Putamen (tissue), 1 donor: ENCODE measurements around the gene PDE4D.
"Not testable (repeated sequence)": the region's sequence is repeated elsewhere in the genome, so short reads cannot be mapped to it uniquely, and the experiment has no call there.

Experiments
- DNase-seq: peaks from one replicate; pipeline ENCODE4 v3.0.0-alpha.2; 2016; ENCODE audit warnings: low spot score

PDE4D gene

GRCh38 chr5:59069438-59070079, 824.0 kb downstream of the PDE4D start:
- DNase-seq: no peak

- no peak for DNase-seq
Measured at GRCh38 chr5:59067956-59068656, 825.4 kb downstream of the PDE4D start.

GRCh38 chr5:59066367-59067163, 827.0 kb downstream of the PDE4D start:
- DNase-seq: no peak

- no peak for DNase-seq
Measured at GRCh38 chr5:59065554-59065953, 828.0 kb downstream of the PDE4D start.

GRCh38 chr5:59064293-59064692, 829.2 kb downstream of the PDE4D start:
- no peak for DNase-seq

- no peak for DNase-seq
Measured at GRCh38 chr5:59062986-59063683, 830.4 kb downstream of the PDE4D start.

- DNase-seq: no peak
Measured at GRCh38 chr5:59061377-59061776, 832.1 kb downstream of the PDE4D start.

GRCh38 chr5:59058969-59059687, 834.4 kb downstream of the PDE4D start:
- DNase-seq: no peak

- DNase-seq: no peak
Measured at GRCh38 chr5:59058237-59058636, 835.3 kb downstream of the PDE4D start.

GRCh38 chr5:59056599-59056998, 836.9 kb downstream of the PDE4D start:
- not testable (repeated sequence) for DNase-seq

- no peak for DNase-seq
Measured at GRCh38 chr5:59055745-59056448, 837.6 kb downstream of the PDE4D start.

- DNase-seq: no peak
Measured at GRCh38 chr5:59054963-59055528, 838.5 kb downstream of the PDE4D start.

- no peak for DNase-seq
Measured at GRCh38 chr5:59051951-59052350, 841.6 kb downstream of the PDE4D start.

- no peak for DNase-seq
Measured at GRCh38 chr5:59049095-59049494, 844.4 kb downstream of the PDE4D start.

GRCh38 chr5:59042201-59043055, 851.1 kb downstream of the PDE4D start:
- DNase-seq: no peak

- DNase-seq: no peak
Measured at GRCh38 chr5:59041355-59041754, 852.2 kb downstream of the PDE4D start.

- no peak for DNase-seq
Measured at GRCh38 chr5:59040804-59041201, 852.7 kb downstream of the PDE4D start.

- DNase-seq: no peak
Measured at GRCh38 chr5:59040024-59040803, 853.3 kb downstream of the PDE4D start.
